Naive thymus-derived CD4-positive, alpha-beta T cell (primary cell): ENCODE data around the gene PIEZO2. TPM values are rescaled to one million over a fixed set of nuclear protein-coding genes. Genes with fewer than 3 reads are reported as not detected.

ENCODE experiments used
- ATAC-seq: fragments of 150-1000 bp; cut with Tn5 transposase; 2 replicates; pipeline ENCODE4 v1.10.0; 2021; ENCODE audit warnings: mild to moderate bottlenecking, moderate library complexity
- CTCF ChIA-PET: fragments of 350-600 bp; sonication (Branson Sonifier 250); formaldehyde crosslinking; loops from one replicate; lab custom pipeline; 2021; ENCODE audit warnings: antibody characterized with exemption; lab: Charles Lee
- POLR2A ChIA-PET: fragments of 350-600 bp; sonication (Branson Sonifier 250); formaldehyde crosslinking; loops from one replicate; lab custom pipeline; 2021; ENCODE audit warnings: antibody characterized with exemption, inconsistent platforms; lab: Charles Lee
- DNase-seq, 9 donors: peaks; one replicate each; pipeline versions ENCODE4 v3.0.0 to v3.0.0-alpha.2; 2020 to 2022; ENCODE audit warnings: mixed read lengths in 1 of 9
- H3K27ac ChIP-seq: one replicate; pipeline ENCODE4 v1.7.0; 2013; ENCODE audit warnings: mild to moderate bottlenecking, low read depth, low read length, moderate library complexity
- H3K27me3 ChIP-seq, 2 donors: one replicate each; pipeline ENCODE4 v1.7.0; 2013; ENCODE audit warnings: low read length in 2 of 2, mild to moderate bottlenecking in 2 of 2, moderate library complexity in 2 of 2; ENCODE audit not compliant: control insufficient read depth in 2 of 2, insufficient read depth in 2 of 2
- H3K36me3 ChIP-seq, 3 experiments: 1 replicate in 2 of 3; 2 replicates in 1 of 3; pipeline ENCODE4 v1.7.0; 2013; ENCODE audit warnings: low read length in 3 of 3, mild to moderate bottlenecking in 3 of 3, moderate library complexity in 1 of 3; ENCODE audit not compliant: insufficient read depth in 3 of 3, control insufficient read depth in 2 of 3
- H3K4me1 ChIP-seq, 2 donors: one replicate each; pipeline ENCODE4 v1.7.0; 2013; ENCODE audit warnings: low read length in 2 of 2, mild to moderate bottlenecking in 2 of 2, moderate library complexity in 1 of 2; ENCODE audit not compliant: control insufficient read depth in 2 of 2, insufficient read depth in 2 of 2
- H3K4me3 ChIP-seq: 2 replicates; pipeline ENCODE4 v1.7.0; 2013; ENCODE audit warnings: mild to moderate bottlenecking, low read length
- H3K9me3 ChIP-seq, 3 experiments: 1 replicate in 2 of 3; 2 replicates in 1 of 3; pipeline ENCODE4 v1.7.0; 2013; ENCODE audit warnings: low read length in 3 of 3; ENCODE audit not compliant: control insufficient read depth in 2 of 3
- H3K27ac Mint-ChIP-seq, 9 donors: one replicate each; pipeline ENCODE4 v1.8.0; 2020 to 2022; ENCODE audit warnings: mixed read lengths in 9 of 9, mild to moderate bottlenecking in 8 of 9, moderate library complexity in 5 of 9, inconsistent platforms in 2 of 9
- H3K27me3 Mint-ChIP-seq, 5 donors: one replicate each; pipeline ENCODE4 v1.8.0; 2021 to 2022; ENCODE audit warnings: mixed read lengths in 5 of 5, mild to moderate bottlenecking in 1 of 5
- H3K36me3 Mint-ChIP-seq, 5 donors: one replicate each; pipeline ENCODE4 v1.8.0; 2020 to 2022; ENCODE audit warnings: mixed read lengths in 5 of 5, mild to moderate bottlenecking in 3 of 5, inconsistent platforms in 1 of 5
- H3K4me1 Mint-ChIP-seq, 7 donors: one replicate each; pipeline ENCODE4 v1.8.0; 2020 to 2022; ENCODE audit warnings: mixed read lengths in 7 of 7, mild to moderate bottlenecking in 3 of 7, inconsistent platforms in 1 of 7
- H3K4me3 Mint-ChIP-seq, 10 donors: one replicate each; pipeline ENCODE4 v1.8.0; 2020 to 2022; ENCODE audit warnings: mild to moderate bottlenecking in 10 of 10, mixed read lengths in 10 of 10, moderate library complexity in 6 of 10, inconsistent platforms in 2 of 10
- H3K9me3 Mint-ChIP-seq, 11 donors: one replicate each; pipeline ENCODE4 v1.8.0; 2020 to 2022; ENCODE audit warnings: mixed read lengths in 11 of 11, mild to moderate bottlenecking in 4 of 11, inconsistent platforms in 1 of 11, moderate library complexity in 1 of 11
- intact Hi-C, 2 donors: fragments of 100-400 bp; cut with micrococcal nuclease; formaldehyde crosslinking; loops; one replicate each; pipeline ENCODE4 v1.15.1; 2023
- polyA plus RNA-seq, 2 donors: library from polyadenylated mRNA; unstranded; fragments of 300-500 nt; fragmentation: Illumina TruSeq; gene quantifications; one replicate each; pipeline ENCODE4 v1.2.3, GENCODE V29; 2021
- total RNA-seq, 6 experiments: library from RNA in 5 of 6; stranded (reverse) in 5 of 6; gene quantifications; 1 replicate in 5 of 6; 2 replicates in 1 of 6; pipeline ENCODE4 v1.2.3 and lab custom pipeline; 2021 to 2026

PIEZO2 gene
- total and polyA plus RNA-seq, 7 experiments from 2014 or later, result not detected

- ATAC-seq (no peak), DNase-seq (no peak)
- H3K4me3 ChIP-seq, result no peak overlapping the region
- no peaks in the 10 kb centered on the region for H3K4me1 ChIP-seq
- no peaks in the 10 kb centered on the region for H3K36me3 ChIP-seq
- no peaks in the 10 kb centered on the region for H3K9me3 ChIP-seq
- peaks cover 4 to 31% (median 16%) of the 10 kb centered on the region in 5 donors for H3K27me3 Mint-ChIP-seq
- intact Hi-C loops, result no loop called here
- H3K27me3 ChIP-seq, result no peaks in the 10 kb centered on the region
- no peak overlapping the region for H3K4me3 Mint-ChIP-seq
- peaks cover 0 to 2% (median 0%) of the 10 kb centered on the region in 7 donors for H3K4me1 Mint-ChIP-seq
- no peak overlapping the region for H3K27ac Mint-ChIP-seq
- no peaks in the 10 kb centered on the region for H3K36me3 Mint-ChIP-seq
- ChIA-PET POLR2A (no interaction called here), CTCF (no interaction called here)
- H3K9me3 Mint-ChIP-seq, result peaks cover 0 to 6% (median 0%) of the 10 kb centered on the region in 11 donors
- H3K27ac ChIP-seq, result no peak overlapping the region
Measured at GRCh38 chr18:11162889-11163288, 13.5 kb upstream of the PIEZO2 start.

GRCh38 chr18:11162462-11162861 lies 13.1 kb upstream of the PIEZO2 start:
- H3K27ac Mint-ChIP-seq, result no peak overlapping the region
- H3K4me1 Mint-ChIP-seq, result peaks cover 0 to 2% (median 0%) of the 10 kb centered on the region in 7 donors
- no peaks in the 10 kb centered on the region for H3K4me1 ChIP-seq
- H3K27ac ChIP-seq, result no peak overlapping the region
- ChIA-PET POLR2A (no interaction called here), CTCF (no interaction called here)
- intact Hi-C loops, result no loop called here
- DNase-seq (no peak), ATAC-seq (no peak)
- no peak overlapping the region for H3K4me3 ChIP-seq
- H3K27me3 Mint-ChIP-seq, result peaks cover 4 to 31% (median 13%) of the 10 kb centered on the region in 5 donors
- no peaks in the 10 kb centered on the region for H3K27me3 ChIP-seq
- H3K36me3 ChIP-seq, result no peaks in the 10 kb centered on the region
- no peaks in the 10 kb centered on the region for H3K36me3 Mint-ChIP-seq
- no peak overlapping the region for H3K4me3 Mint-ChIP-seq
- H3K9me3 Mint-ChIP-seq, result peaks cover 0 to 6% (median 0%) of the 10 kb centered on the region in 11 donors
- no peaks in the 10 kb centered on the region for H3K9me3 ChIP-seq

- no peaks in the 10 kb centered on the region for H3K4me1 ChIP-seq
- H3K36me3 ChIP-seq, result no peaks in the 10 kb centered on the region
- H3K27ac ChIP-seq, result no peak overlapping the region
- Mint-ChIP-seq H3K4me3 (no peak overlapping the region), H3K9me3 (peaks cover 0 to 4% (median 0%) of the 10 kb centered on the region in 11 donors), H3K36me3 (no peaks in the 10 kb centered on the region), H3K27me3 (peaks cover 4 to 32% (median 12%) of the 10 kb centered on the region in 5 donors), H3K4me1 (peaks cover 0 to 2% (median 0%) of the 10 kb centered on the region in 7 donors), H3K27ac (no peak overlapping the region)
- H3K4me3 ChIP-seq, result no peak overlapping the region
- intact Hi-C loops, result no loop called here
- no peaks in the 10 kb centered on the region for H3K9me3 ChIP-seq
- no peaks in the 10 kb centered on the region for H3K27me3 ChIP-seq
- POLR2A ChIA-PET, result no interaction called here
- DNase-seq (no peak), ATAC-seq (no peak)
- CTCF ChIA-PET, result interaction anchor here (0.6 kb wide), 1 partner anchor 620 kb away, joined by 4 read pairs; no protein-coding TSS in a partner anchor
Measured at GRCh38 chr18:11160313-11160712, 10.9 kb upstream of the PIEZO2 start.

- ChIA-PET POLR2A (no interaction called here), CTCF (interaction anchor here (0.6 kb wide), 1 partner anchor 621 kb away, joined by 4 read pairs; no protein-coding TSS in a partner anchor)
- no peaks in the 10 kb centered on the region for H3K27me3 ChIP-seq
- no peak overlapping the region for H3K27ac ChIP-seq
- intact Hi-C loops, result no loop called here
- Mint-ChIP-seq H3K9me3 (peaks cover 0 to 3% (median 0%) of the 10 kb centered on the region in 11 donors), H3K27ac (no peak overlapping the region), H3K36me3 (no peaks in the 10 kb centered on the region), H3K4me1 (peaks cover 0 to 2% (median 0%) of the 10 kb centered on the region in 7 donors), H3K27me3 (peaks cover 4 to 30% (median 12%) of the 10 kb centered on the region in 5 donors), H3K4me3 (no peak overlapping the region)
- H3K4me3 ChIP-seq, result no peak overlapping the region
- H3K9me3 ChIP-seq, result no peaks in the 10 kb centered on the region
- H3K4me1 ChIP-seq, result no peaks in the 10 kb centered on the region
- no peaks in the 10 kb centered on the region for H3K36me3 ChIP-seq
- ATAC-seq, result no peak
- no peak for DNase-seq
Measured at GRCh38 chr18:11159844-11160243, 10.5 kb upstream of the PIEZO2 start.

- DNase-seq, result no peak
- Mint-ChIP-seq H3K4me3 (no peak overlapping the region), H3K27me3 (peaks cover 4 to 29% (median 12%) of the 10 kb centered on the region in 5 donors), H3K27ac (no peak overlapping the region), H3K9me3 (peaks cover 0 to 3% (median 0%) of the 10 kb centered on the region in 11 donors), H3K36me3 (no peaks in the 10 kb centered on the region), H3K4me1 (no peaks in the 10 kb centered on the region)
- intact Hi-C loops, result no loop called here
- Histone ChIP-seq H3K4me3 (no peak overlapping the region), H3K4me1 (no peaks in the 10 kb centered on the region), H3K36me3 (no peaks in the 10 kb centered on the region), H3K27ac (no peak overlapping the region), H3K27me3 (no peaks in the 10 kb centered on the region), H3K9me3 (no peaks in the 10 kb centered on the region)
- no peak for ATAC-seq
- ChIA-PET POLR2A (no interaction called here), CTCF (no interaction called here)
Measured at GRCh38 chr18:11156978-11157377, 7.6 kb upstream of the PIEZO2 start.

- DNase-seq, result no peak
- Mint-ChIP-seq H3K4me3 (no peak overlapping the region), H3K9me3 (no peaks in the 10 kb centered on the region), H3K27me3 (peaks cover 15 to 34% (median 22%) of the 10 kb centered on the region in 5 donors), H3K27ac (no peak overlapping the region), H3K4me1 (peaks cover 0 to under 1% (median 0%) of the 10 kb centered on the region in 7 donors), H3K36me3 (peaks cover 0 to 1% (median 0%) of the 10 kb centered on the region in 5 donors)
- H3K27me3 ChIP-seq, result no peaks in the 10 kb centered on the region
- no peaks in the 10 kb centered on the region for H3K4me1 ChIP-seq
- POLR2A ChIA-PET, result no interaction called here
- CTCF ChIA-PET, result no interaction called here
- intact Hi-C loops, result loop anchor here in 1 of 2 donors (2.0 kb wide), 1 partner anchor 594 kb away; no protein-coding TSS in a partner anchor
- H3K36me3 ChIP-seq, result no peaks in the 10 kb centered on the region
- H3K27ac ChIP-seq, result no peak overlapping the region
- H3K4me3 ChIP-seq, result no peak overlapping the region
- no peaks in the 10 kb centered on the region for H3K9me3 ChIP-seq
- ATAC-seq, result no peak
Measured at GRCh38 chr18:11155034-11155759, 5.8 kb upstream of the PIEZO2 start.
